SKM-1 (cell line): ENCODE data around the gene RYR1.
"Not testable (repeated sequence)": the region's sequence is repeated elsewhere in the genome, so short reads cannot be mapped to it uniquely, and the experiment has no call there.

Source experiments
- DNase-seq: peaks from one replicate; lab custom pipeline; 2025; ENCODE audit not compliant: unreplicated experiment; lab: John Stamatoyannopoulos, UW

RYR1 gene

DNA sequence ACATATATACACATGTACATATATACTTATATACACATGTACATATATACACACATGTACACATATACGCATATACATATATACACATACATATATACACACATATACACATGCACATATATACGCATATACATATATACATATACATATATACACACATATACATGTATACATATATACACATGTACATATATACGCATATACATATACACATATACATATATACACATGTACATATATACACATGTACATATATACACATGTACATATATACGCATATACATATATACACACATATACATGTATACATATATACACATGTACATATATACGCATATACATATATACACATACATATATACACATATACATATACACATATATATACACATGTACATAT, 169.4 kb downstream of the RYR1 start:
- not testable (repeated sequence) for DNase-seq

DNA sequence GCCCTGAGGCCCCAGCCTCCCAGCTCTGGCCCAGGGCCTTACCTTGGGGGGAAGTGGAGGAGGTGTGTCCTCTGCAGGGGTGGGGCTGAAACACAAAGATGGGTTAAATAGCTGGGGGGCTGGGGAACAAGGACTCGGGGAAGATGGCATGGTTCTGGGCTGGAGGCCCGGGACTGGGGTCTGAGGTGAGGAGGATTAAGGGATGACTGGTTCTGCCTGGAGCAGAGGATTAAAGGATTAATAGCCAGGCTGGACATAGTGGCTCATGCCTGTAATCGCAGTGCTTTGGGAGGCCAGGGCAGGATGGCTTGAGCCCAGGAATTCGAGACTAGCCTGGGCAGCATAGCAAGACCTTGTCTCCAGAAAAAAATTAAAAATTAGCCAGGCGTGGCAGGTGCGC, 172.6 kb downstream of the RYR1 start:
- DNase-seq, result no peak

DNA sequence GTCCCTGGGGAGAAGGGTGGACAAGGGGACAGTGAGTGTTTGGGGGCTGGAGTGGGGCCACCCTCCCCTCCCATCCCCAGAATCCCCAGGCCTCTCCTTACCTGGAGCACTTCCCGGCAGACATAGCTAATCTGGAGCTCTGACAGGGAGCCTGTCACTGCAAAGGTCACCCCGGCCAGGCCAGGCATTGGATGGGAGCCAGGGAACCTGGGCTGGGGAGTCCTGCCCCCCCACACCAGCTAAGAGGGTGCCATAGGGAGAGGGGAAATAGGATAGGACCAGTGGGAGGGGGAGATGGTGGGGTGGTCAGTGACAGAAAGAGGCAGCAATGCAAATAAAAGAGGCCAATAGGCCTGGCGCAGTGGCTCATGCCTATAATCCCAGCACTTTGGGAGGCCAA, 180.8 kb downstream of the RYR1 start:
- DNase-seq, result no peak

DNA sequence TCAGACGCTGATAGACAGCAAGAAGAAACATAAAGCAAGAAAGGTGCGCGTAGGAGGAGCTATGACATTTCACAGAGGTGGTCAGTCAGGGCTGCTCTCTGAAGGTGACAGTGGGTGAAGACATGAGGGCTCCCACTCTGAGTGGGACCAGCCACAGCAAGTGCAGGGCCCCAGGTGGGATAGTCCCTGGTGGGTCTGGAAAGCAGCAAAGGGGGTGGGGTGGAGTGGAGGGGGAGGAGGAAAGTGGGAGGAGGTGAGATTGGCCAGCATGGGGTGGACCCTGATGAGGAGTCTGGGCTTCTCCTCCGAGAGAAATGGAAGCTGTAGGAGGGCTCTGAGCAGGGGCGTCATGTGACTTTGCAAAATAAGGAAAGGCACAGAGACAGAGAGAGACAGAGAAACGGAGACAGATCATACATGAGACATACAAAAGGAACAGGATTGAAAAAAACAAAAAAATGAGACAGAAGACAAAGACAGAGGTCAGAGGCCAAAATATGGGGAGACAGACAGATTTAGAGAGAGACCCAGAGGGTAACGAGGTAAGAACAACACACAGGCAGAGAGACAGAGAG, 181.6 kb downstream of the RYR1 start:
- no peak for DNase-seq

DNA sequence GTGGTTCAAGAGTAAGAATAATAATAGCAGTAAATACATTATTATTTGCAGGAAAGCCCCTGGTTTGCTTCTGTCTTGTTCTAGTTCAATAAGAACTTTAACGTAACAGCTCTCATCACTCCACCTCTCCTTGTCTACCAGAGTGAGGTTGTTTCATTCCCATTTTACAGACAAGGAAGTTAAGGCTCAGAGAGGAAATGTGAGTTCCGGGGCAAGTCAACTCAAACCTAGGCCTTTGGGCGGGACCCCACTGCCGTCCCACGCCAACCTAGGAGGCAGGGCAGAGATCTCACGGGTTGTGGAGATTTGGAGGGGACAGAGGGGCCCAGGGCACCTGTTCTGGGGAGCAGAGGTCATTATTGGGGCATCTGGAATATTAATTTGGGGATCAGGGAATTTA, 182.8 kb downstream of the RYR1 start:
- DNase-seq, result no peak

DNA sequence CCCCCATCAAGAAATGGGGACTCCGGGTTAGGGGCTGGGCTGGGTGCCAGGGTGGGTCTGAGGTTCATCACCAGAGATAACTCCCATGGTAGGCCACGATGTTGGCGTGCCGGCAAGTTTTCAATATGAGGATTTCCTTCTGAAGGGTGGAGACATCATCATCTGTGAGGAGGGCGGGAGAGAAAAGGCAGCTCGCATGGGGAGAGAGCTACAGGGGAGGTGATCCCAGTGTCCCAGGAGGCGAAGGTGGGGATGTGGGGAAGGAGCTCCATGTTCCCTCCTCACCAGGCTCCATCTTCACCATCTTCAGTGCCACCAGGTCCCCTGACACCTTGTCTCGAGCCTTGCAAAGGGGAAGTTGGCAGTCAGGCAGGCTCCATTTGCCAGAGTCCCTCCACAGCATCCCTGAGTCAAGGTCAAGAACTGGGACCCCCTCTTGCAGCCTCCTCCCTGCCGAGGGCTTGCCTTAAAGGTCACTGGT, 183.8 kb downstream of the RYR1 start:
- no peak for DNase-seq

DNA sequence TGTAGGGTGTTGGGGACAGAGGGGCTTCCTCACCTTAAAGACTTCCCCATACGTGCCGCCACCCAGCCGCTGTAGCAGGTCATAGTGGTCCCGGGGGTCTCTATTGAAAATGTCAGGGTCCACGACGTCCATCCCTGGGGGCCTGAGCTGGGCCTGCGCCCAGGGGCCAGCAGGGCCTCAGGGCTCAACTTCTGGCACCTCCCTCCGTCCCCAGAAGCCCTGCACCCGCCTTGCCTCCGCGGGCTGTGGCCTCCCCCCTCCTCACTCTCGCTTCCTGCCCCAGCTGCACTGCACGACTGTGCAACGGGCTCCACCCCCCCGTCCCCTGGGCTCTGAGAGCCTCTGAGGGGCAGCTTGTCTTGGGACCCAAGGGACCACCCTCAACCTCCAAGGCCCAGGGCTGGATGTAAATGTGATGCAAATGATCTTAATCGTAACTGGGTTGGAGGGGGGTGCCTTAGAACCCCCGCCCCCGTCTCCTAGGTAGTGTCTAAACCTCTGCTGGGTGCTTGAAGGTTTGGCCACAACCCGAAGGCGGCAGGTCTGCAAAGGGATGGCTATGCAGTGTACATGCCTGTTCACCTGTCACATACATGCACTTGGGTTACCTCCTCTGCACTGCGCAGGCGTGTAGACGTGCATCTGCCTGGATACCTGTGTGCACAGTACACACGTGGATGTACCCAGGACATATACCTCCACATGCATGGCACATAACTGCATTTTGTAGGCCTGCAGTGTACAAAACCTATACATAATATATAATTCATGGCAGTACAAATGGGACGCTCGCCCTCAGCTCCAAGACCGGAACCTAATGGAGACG, 184.5 kb downstream of the RYR1 start, which contains the start of gene MAP4K1:
MAP4K1 (minus strand) TSS at position 190 of the 826 bp plus-strand sequence; CDS start at position 132, 58 bp downstream.
- DNase-seq, result no peak

DNA sequence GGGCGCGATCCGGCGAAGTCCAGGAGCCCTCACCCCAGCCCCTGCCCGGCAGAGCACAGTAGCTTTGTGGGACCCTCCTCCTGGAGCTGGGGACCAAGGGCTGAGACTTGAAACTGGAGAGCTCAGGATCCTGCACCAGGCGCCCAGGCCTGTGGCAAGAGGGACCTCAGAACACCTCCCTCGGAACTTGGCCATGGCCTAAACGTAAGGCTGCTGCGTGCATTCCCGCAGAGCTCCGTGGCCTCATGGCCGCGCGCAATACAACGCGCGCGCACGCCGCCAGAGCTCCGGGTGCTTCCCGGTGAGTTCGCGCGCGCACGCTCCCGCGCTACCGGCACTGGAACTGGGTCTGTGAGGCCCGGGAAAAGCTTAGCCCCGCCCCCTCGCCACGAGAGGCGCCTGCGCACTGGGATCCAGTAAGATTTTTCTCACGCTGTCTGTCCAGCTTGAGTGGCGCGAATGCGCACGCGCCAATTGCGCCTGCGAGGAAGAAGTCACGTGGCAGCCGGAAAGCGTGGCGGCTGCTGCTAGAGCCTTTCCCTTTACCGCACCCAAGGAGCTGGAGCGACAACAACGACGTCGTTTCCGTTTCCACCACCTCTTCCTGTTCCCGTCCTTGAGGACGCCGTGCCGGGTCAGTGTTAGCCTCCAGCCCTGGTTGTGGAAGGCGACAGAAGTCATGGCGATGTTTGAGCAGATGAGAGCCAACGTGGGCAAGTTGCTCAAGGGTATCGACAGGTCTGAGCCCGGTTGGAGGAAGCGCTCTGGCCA, 185.3 kb downstream of the RYR1 start, which contains the start of gene EIF3K:
EIF3K (plus strand) TSS at position 599 of the 771 bp plus-strand sequence; CDS start at position 680, 81 bp downstream.
- DNase-seq, result peak; percentile 97

DNA sequence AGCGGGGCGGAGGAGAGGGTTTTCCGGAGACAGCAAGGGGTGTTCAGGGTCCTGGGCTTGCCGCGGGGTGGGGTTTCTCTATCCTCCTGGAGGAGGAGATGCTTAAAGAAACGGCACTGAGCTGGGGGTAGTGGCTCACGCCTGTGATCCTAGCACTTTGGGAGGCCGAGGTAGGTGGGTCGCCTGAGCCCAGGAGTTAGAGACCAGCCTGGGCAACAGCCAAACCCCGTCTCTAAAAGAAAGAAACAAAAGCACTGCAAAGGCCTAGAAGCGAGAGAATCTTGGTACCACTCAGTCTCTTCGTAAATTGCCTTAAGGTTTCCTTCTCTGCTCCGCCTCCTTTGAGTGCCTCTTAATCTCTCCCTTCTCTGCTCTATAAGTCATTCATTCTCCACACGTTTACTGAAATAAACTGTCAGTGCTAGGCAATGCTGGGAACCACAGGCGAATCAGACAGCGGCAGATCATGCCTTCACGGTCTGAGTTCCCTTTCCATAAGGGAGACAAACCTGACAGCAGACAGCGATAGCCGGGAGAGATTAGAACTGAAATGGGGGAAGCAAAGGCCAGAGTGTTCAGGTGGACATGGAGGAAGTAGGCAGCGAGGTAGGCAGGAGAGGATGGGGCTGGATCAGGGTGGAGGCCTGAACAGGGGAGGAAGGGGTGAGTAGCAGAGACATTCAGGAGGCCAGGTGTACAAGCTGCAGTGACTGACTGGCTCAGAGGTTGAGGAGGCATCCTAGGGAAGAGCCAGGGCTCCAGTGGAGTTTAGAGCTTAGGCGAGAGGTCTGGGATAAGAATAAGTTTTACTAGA, 186.1 kb downstream of the RYR1 start:
- DNase-seq, result no peak

DNA sequence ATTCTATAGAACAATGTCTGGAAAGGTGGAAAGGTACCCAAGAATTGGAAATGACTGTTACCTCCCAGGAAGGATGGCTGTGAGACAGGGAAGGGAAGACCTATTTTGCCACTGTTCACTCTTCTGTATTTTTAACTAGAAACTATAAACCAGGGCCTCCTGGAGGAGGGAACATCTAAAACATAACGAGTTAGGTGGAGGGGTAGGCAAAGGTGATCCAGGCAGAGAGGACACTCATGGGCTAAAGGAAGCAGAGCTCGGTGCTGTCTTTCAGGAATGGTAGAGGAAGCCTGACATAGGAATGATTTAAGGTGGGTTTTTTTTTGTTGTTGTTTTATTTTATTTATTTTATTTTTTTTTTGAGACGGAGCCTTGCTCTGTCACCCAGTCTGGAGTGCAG, 191.3 kb downstream of the RYR1 start:
- no peak for DNase-seq

DNA sequence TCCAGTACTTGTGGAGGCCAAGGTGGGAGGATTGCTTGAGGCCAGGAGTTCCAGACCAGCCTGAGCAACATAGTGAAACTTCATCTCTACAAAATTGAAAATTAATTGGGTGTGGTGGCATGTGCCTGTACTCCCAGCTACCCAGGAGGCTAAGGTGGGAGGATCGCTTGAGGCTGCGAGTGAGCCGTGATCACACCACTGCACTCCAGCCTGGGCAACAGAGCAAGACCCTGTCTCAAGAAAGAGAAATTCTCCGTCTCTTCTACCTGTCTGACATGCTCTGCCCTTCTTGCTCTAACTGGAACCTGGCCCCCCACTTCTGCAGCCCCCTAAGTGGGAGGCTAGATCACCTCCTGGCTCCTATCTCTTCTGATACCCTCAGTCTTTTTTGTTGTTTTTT, 192.9 kb downstream of the RYR1 start:
- no peak for DNase-seq

DNA sequence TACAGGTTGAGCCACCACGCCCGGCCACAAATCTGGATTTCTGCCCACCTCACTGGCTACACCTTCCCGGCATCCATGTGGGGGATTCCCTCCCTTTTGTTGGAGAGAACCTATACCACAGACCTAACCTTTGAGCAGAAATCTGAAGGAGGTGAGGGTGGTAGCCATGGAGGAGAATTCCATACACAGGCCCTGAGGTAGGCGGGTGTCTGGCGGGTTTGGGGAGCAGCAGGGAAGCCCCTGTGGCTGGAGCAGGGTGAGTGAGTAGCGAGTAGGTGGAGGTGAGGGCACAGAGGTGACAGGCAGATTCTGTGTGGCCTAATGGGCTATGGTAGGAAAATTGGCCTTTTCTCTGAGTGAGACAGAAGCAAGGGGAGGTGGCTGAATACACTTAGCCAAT, 196.1 kb downstream of the RYR1 start:
- DNase-seq, result no peak

DNA sequence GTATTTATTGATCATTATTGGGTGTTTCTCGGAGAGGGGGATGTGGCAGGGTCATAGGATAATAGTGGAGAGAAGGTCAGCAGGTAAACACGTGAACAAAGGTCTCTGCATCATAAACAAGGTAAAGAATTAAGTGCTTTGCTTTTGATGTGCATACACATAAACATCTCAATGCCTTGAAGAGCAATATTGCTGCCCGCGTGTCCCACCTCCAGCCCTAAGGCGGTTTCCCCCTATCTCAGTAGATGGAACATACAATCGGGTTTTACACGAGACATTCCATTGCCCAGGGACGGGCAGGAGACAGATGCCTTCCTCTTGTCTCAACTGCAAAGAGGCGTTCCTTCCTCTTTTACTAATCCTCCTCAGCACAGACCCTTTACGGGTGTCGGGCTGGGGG, 197.8 kb downstream of the RYR1 start:
- DNase-seq, result not testable (repeated sequence)

DNA sequence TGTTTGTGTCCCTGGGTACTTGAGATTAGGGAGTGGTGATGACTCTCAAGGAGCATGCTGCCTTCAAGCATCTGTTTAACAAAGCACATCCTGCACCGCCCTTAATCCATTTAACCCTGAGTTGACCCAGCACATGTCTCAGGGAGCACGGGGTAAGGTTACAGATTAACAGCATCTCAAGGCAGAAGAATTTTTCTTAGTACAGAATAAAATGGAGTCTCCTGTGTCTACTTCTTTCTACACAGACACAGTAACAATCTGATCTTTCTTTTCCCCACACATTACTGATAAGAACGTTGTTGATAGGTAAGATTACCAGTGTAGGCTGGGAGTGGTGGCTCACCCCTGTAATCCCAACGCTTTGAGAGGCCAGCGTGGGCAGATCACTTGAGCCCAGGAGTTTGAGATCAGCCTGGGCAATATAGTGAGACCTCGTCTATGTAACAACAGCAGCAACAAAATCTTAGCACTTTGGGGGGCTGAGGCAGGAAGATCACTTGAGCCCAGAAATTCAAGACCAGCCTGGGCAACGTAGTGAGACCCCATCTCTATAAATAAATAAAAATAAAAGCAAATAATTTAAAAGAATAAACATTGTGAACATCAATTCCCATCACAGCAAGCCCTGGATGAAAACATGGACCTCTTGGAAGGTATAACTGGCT, 198.5 kb downstream of the RYR1 start:
- DNase-seq, result not testable (repeated sequence)

DNA sequence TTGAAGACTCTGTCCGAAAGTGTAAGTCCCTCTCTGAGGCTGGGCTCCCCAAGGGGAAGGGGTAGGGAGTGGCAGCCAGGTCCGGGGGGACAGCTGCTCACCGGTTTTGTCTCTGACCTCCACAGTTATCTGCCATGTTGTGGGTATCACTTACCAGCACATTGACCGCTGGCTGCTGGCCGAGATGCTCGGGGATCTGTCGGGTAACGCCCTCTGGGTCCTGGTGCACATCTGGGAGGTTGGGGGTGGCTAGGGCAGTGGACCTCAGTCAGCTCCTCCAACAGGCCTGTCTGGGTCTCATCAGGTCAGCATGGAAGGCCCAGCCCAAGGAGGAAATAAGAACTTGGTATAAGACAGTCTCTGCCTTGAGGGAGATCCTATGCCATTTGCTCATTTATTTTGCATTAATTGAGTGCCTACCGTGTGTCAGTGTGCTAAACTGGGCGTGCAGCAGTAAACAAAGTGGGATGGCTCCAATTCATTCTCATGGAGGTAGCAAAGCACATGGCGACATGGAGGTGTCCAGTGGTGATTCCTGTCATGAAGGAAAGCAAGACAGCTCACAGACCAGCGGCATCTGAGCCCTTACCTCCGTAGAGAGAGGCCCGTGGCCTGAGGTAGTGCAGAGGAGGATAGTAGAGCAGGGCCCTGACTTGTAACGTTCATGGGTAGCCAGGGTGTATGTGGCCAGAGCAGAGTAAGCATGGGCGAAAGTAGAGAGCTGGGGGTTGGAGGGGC, 199.2 kb downstream of the RYR1 start:
- DNase-seq, result no peak

DNA sequence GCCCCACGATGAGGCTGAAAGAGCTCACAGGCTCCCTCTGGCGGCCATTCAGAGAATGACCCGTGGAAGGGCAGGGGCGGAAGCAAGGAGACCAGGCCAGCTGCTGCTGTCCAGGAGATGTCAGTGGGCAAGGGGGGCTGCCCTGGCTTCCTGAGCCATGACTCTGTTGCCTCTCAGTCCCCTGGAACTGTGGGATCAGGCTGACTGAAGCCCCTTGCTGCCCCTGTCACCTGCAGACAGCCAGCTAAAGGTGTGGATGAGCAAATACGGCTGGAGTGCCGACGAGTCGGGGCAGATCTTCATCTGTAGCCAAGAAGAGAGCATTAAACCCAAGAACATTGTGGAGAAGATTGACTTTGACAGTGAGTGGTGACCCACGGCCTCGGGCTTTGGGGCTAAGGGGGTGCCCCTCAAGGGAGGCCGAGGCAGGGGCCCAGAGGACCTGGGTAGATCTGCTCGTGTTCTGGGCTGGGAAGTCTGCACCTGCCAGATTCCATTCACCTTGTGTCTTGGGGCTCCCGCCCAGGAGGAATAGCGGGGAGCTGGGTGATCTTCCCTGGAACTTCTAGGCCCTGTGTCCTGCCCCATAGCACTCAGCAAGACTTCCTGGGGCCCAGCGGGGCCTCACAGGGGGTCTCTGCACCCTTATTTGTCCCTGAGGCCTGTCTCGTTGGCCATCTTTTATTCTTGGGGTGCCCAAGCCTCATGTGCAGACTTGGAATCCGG, 201.4 kb downstream of the RYR1 start:
- DNase-seq, result peak; percentile 25

DNA sequence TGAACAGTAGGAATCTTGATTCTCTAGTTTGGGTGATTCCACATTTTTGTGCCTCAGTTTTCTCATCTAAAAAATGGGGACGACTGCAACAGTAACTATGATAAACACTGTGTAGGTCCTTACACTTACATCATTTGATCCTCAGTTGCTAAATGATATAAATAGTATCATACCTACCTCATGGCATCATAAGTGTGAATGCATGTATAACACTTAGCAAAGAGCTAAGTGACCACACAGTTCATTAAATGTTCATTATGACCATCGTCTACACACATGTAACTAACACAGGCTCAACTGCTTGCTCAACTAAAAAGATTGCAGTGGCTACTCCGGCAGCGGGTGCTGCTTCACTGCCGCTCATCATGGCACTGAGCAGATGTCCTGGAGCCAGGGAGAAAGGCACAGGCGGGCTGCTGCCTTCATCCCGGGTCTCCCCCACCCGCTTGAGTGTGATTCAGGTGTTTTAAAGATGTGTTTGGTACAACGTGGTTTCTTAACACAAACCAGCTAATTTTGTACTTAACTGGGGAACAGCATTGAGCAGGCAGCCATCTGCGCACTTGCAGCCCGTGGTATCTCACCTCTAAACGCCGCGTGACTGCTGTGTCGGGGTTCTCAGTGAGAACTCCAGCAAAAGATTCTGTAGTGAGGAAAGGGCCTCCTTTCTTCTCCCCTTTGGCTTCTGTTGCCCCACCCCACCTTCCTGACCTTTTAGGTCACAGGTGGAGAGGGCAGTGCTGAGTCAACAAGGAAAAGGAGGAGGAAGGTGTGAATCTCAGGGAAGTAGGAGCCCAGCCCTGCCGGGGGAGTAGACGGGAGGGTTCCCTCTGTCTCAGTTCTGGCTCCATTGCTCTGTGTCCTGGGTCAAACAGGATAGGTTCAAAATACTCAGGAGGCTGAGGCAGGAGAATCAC, 202.2 kb downstream of the RYR1 start:
- no peak for DNase-seq
